ENCODE data around the gene IQSEC3.

The IQSEC3 gene

DNA sequence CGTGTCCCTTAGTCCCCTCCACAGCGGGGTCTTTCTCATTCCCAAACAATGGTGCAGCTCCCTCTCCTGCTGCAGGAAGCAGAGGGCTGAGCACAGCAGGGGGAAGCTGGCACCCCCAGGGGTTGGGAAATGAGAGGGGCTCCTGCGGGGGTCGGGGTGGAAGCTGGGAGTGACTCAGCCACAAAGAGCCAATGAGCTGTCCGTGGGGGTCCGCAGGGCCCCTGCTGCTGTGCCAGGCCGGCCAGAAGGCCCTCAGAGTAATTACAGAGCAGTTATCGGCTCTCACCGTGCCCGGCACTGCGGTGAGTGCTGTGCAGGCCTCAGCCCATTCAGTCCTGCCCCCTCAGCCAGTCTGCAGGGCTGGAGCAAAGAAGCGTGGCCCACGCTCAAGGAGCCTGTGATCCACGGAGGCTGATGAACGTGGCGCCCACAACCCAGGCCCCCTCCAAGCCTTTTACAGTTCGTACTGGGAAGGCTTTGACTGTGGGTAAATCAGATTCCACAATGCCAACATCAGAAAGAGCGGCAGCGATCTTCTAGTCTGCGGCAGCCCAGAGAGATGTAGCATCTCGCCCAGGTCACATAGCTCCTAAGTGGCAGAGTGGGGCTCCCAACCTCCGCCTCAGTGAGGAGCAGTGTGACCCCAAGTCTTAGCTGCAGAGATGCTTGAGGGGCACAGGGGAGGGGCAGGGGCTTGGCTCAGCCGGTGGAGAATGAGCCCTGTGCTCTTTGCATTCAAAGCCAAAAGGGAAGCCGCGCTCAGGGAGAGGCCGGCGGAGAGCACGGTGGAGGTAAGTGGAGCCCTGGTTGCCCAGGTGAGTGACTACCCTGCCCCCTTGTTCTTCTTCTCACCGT is 104.0 kb downstream of the IQSEC3 start:
- DNase-seq (ENCODE audit: low read depth), result no peak
- TF ChIP-seq, protein P1, sequence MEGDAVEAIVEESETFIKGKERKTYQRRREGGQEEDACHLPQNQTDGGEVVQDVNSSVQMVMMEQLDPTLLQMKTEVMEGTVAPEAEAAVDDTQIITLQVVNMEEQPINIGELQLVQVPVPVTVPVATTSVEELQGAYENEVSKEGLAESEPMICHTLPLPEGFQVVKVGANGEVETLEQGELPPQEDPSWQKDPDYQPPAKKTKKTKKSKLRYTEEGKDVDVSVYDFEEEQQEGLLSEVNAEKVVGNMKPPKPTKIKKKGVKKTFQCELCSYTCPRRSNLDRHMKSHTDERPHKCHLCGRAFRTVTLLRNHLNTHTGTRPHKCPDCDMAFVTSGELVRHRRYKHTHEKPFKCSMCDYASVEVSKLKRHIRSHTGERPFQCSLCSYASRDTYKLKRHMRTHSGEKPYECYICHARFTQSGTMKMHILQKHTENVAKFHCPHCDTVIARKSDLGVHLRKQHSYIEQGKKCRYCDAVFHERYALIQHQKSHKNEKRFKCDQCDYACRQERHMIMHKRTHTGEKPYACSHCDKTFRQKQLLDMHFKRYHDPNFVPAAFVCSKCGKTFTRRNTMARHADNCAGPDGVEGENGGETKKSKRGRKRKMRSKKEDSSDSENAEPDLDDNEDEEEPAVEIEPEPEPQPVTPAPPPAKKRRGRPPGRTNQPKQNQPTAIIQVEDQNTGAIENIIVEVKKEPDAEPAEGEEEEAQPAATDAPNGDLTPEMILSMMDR (IDR thresholded peaks at IDR 0.05; ENCODE audit: insufficient read depth, low read depth, low read length, missing control alignments), result no peak
- no peak overlapping the region for H3K4me3 ChIP-seq (ENCODE audit: low read depth, low read length)

DNA sequence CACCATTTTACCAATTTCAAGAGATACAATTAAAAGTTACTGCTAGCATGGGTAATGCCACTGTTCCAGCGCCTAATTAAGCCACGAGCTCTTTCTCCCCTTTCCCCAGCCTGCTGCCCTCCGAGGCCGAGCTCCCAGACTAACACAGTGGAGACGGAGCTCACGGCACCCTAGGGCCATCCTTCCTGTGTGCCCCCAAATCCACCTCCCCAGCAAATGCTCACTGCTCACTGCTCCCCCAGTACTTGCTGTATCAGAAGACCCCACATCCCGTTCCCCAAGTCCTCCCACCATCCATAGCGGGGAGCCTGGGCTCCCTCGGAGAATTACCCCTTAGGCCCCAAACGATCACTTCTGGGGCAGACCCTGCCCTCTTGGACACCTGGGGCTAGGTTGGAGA is 104.7 kb downstream of the IQSEC3 start:
- TF ChIP-seq, protein P1 (IDR thresholded peaks at IDR 0.05; ENCODE audit: insufficient read depth, low read depth, low read length, missing control alignments), result no peak
- DNase-seq (ENCODE audit: low read depth), result no peak
- H3K4me3 ChIP-seq (ENCODE audit: low read depth, low read length), result no peak overlapping the region

DNA sequence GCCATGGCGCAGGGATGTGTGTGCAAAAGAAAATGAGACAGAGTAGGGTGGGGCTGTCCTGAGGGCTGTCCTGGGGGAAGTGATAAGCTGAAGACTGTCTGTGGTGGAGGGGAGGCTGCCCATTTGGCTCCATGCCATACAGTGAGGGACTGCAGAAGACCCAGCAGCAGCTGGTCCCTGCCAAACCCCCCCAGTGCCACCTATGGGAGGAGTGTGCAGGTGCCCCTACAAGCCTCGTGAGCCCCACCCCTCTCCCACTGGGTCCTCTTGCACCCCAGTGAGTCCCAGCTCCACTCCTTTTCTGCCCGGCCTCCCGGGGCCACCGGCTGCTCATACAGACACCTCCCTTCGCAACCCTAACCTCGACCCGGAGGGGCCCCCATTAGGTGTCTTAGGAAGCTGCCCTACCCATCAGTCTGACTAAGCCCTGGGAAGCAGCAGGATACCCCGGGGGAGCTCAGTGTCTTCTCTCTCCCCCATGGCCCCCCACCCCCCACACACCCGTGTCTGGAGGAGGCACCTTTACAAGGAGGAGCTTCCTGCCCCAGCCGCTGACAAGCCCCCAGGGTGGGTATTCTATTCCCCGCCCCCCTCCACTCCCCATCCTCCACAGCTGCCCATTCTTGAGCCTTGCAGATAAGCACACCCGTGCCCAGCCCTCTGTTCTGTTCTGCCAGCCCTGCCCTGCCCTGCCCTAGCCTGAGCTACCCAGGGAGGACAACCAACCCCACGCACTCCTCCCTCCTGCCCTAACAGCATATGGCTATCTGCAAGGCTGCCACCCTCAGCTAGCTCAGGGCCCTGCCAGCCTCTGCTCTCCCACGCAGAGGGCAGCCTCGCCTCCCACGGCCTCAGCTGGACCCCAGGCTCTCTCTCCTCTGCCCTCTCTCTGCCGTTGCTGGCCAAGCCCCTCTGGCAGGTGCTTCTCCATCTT is 105.4 kb downstream of the IQSEC3 start:
- TF ChIP-seq, protein P1 (IDR thresholded peaks at IDR 0.05; ENCODE audit: insufficient read depth, low read depth, low read length, missing control alignments), result no peak
- DNase-seq (ENCODE audit: low read depth), result no peak
- no peak overlapping the region for H3K4me3 ChIP-seq (ENCODE audit: low read depth, low read length)

DNA sequence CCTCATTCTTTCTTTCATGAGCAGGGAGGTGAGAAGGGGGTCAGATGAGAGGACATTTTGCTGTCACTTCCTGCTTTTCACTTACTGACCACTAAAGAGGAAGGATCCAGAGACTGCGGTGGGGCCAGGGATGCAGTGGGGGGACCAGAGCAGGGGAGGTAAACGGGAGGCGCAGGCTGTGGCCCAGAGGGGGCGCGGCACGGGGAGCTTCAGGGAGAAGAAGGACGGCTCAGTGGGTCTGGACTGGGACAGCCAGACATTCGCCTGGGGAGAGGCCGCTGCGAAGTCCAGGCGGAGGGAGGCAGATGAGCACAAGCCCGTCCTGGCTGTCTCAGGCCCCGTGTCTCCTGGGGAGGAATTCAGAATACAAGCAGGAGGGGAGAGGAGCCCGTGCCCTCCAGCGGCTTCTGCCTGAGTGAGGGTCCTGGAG is 106.2 kb downstream of the IQSEC3 start:
- no peak for DNase-seq (ENCODE audit: low read depth)
- H3K4me3 ChIP-seq (ENCODE audit: low read depth, low read length), result no peak overlapping the region
- TF ChIP-seq, protein P1 (IDR thresholded peaks at IDR 0.05; ENCODE audit: insufficient read depth, low read depth, low read length, missing control alignments), result no peak

DNA sequence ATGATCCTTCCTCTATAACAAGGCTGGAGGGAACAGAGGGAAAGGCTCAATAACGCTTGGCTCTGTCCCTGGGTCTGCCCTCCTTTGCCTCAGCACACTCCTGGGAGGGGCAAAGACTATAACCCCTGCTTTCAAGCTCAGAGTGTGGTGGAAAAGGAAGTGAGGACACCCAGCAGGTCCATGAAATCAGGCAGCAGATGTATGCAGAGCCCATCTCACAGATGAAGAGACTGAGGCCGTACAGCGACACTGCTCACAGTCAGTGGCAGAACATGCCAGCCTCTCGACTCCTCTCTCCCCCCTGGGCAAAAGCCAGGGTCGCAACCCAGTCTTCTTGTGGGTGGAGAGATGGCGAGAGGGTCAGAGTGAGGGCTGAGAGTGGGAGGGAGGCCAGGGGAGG is 107.6 kb downstream of the IQSEC3 start:
- no peak for DNase-seq (ENCODE audit: low read depth)
- TF ChIP-seq, protein P1 (IDR thresholded peaks at IDR 0.05; ENCODE audit: insufficient read depth, low read depth, low read length, missing control alignments), result no peak
- no peak overlapping the region for H3K4me3 ChIP-seq (ENCODE audit: low read depth, low read length)

DNA sequence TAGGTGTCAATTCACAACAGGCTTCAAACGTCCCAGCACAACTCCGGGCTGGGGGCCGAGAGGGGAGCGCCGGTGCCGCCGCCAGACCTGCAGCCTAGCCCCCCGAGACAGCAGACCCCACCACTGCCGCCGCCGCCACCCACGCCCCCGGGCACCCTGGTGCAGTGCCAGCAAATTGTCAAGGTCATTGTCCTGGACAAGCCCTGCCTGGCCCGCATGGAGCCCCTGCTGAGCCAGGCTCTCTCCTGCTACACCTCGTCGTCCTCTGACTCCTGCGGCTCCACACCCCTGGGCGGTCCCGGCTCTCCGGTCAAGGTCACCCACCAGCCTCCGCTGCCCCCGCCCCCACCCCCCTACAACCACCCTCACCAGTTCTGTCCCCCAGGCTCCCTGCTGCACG is 108.0 kb downstream of the IQSEC3 start:
- DNase-seq (ENCODE audit: low read depth), result no peak
- TF ChIP-seq, protein P1 (IDR thresholded peaks at IDR 0.05; ENCODE audit: insufficient read depth, low read depth, low read length, missing control alignments), result no peak
- H3K4me3 ChIP-seq (ENCODE audit: low read depth, low read length), result no peak overlapping the region

Measured in GM12865 (cell line).